HL-60 (cell line): ENCODE data around the gene GDA.

ENCODE experiments used
- DNase-seq, 2 experiments: peaks; one replicate each; pipeline ENCODE4 v3.0.0-alpha.2; 2010 to 2020; ENCODE audit warnings: low read depth in 1 of 2, low spot score in 1 of 2
- H3K27ac ChIP-seq: fragments of 250-450 bp; sonication (Bioruptor Pico); replicated peaks from 2 replicates; pipeline ENCODE4 v1.5.1; 2020; ENCODE audit warnings: mild to moderate bottlenecking, moderate library complexity
- H3K27me3 ChIP-seq: fragments of 250-450 bp; sonication (Bioruptor Pico); 2 replicates; pipeline ENCODE4 v1.5.1; 2021; ENCODE audit warnings: mild to moderate bottlenecking, moderate library complexity; ENCODE audit not compliant: insufficient read depth, poor library complexity, severe bottlenecking
- H3K4me3 ChIP-seq: replicated peaks from 2 replicates; pipeline ENCODE4 v1.5.1; 2011; ENCODE audit warnings: mild to moderate bottlenecking, control low read depth, low read length; ENCODE audit not compliant: insufficient read depth
- GABPA ChIP-seq: IDR thresholded peaks from 2 replicates; pipeline ENCODE4 v1.6.1; 2012; ENCODE audit warnings: low read depth
- POLR2AphosphoS5 ChIP-seq: IDR thresholded peaks from 2 replicates; pipeline ENCODE4 v1.6.1; 2012; ENCODE audit warnings: low read depth
- SPI1 ChIP-seq: IDR thresholded peaks from 2 replicates; pipeline ENCODE4 v1.6.1; 2012; ENCODE audit warnings: low read depth, mild to moderate bottlenecking, borderline replicate concordance
- TF ChIP-seq, protein P1 (sequence below): IDR thresholded peaks from 2 replicates; pipeline ENCODE4 v1.6.1; 2012; ENCODE audit warnings: low read depth; ENCODE audit not compliant: insufficient replicate concordance
- TF ChIP-seq, protein P2 (sequence below): IDR thresholded peaks from one replicate; pipeline ENCODE4 v1.5.1; 2011; ENCODE audit warnings: low read length, control low read depth, inconsistent platforms; ENCODE audit not compliant: insufficient read depth

The GDA gene

DNA sequence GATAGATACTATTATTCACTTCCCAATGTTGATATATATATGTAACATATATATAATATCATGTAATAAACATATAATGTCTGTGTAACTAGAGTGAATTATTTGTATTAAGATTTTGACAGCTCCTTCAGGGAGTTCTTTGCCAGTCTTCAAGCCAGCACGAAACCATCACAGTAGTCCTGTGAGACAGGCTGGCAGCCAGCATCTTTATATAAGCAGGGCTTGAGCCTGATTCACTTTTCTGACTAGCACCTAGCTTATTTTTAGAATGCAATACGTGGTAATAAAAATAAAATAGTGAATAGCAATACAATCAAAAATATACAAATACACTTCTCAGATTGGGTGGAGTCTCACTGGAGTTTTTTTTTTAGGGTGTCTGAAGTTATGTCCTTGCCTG lies 20.7 kb upstream of the GDA start:
- Histone ChIP-seq H3K4me3 (no peak overlapping the region), H3K27me3 (no peaks in the 10 kb centered on the region), H3K27ac (no peak overlapping the region)
- TF ChIP-seq POLR2AphosphoS5, result no peak
- no peak for TF ChIP-seq SPI1
- no peak for TF ChIP-seq GABPA
- TF ChIP-seq, protein P1, sequence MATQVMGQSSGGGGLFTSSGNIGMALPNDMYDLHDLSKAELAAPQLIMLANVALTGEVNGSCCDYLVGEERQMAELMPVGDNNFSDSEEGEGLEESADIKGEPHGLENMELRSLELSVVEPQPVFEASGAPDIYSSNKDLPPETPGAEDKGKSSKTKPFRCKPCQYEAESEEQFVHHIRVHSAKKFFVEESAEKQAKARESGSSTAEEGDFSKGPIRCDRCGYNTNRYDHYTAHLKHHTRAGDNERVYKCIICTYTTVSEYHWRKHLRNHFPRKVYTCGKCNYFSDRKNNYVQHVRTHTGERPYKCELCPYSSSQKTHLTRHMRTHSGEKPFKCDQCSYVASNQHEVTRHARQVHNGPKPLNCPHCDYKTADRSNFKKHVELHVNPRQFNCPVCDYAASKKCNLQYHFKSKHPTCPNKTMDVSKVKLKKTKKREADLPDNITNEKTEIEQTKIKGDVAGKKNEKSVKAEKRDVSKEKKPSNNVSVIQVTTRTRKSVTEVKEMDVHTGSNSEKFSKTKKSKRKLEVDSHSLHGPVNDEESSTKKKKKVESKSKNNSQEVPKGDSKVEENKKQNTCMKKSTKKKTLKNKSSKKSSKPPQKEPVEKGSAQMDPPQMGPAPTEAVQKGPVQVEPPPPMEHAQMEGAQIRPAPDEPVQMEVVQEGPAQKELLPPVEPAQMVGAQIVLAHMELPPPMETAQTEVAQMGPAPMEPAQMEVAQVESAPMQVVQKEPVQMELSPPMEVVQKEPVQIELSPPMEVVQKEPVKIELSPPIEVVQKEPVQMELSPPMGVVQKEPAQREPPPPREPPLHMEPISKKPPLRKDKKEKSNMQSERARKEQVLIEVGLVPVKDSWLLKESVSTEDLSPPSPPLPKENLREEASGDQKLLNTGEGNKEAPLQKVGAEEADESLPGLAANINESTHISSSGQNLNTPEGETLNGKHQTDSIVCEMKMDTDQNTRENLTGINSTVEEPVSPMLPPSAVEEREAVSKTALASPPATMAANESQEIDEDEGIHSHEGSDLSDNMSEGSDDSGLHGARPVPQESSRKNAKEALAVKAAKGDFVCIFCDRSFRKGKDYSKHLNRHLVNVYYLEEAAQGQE, result no peak
- TF ChIP-seq, protein P2, sequence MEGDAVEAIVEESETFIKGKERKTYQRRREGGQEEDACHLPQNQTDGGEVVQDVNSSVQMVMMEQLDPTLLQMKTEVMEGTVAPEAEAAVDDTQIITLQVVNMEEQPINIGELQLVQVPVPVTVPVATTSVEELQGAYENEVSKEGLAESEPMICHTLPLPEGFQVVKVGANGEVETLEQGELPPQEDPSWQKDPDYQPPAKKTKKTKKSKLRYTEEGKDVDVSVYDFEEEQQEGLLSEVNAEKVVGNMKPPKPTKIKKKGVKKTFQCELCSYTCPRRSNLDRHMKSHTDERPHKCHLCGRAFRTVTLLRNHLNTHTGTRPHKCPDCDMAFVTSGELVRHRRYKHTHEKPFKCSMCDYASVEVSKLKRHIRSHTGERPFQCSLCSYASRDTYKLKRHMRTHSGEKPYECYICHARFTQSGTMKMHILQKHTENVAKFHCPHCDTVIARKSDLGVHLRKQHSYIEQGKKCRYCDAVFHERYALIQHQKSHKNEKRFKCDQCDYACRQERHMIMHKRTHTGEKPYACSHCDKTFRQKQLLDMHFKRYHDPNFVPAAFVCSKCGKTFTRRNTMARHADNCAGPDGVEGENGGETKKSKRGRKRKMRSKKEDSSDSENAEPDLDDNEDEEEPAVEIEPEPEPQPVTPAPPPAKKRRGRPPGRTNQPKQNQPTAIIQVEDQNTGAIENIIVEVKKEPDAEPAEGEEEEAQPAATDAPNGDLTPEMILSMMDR, result no peak
- DNase-seq, result no peak

DNA sequence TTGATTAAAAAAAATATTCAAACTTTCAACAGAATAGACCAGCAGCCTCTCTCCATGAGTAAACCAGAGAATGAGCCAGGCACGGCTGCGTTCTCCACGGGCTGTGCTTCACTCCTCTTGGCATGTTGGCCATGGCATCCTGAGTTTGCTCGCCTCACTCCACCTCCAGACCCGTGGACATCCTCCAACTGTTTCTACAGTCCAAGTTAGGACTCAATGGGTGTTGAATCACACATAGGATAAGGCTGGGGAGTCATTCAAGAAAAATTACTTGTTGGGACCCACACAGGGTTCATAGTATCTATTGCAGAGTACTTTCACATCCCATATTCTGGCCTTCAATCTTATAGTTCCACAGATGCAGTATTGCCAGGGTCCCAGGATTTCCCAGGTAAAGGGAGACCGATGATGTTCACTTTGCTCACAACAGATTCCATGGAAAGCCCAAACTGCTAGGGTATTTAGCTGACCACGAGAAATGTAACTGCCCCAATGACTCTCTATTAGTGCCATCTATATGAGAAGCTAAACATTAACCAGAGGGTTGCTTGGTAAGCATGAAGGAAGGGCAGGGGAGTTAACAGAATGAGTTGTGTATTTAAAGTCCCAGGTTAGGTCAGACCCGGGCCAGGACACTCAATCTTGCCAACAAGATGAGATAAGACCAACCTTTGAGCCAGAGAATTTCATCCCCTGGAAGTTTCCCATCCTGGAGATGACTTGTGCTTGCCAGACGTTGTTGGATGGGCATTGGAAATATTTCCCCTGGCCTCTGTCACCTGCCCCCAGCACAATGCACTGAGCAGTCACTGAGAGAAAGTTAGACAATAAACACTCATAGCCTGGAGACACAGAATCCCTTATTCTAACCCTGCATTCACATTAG lies 19.7 kb upstream of the GDA start:
- Histone ChIP-seq H3K4me3 (no peak overlapping the region), H3K27ac (no peak overlapping the region), H3K27me3 (no peaks in the 10 kb centered on the region)
- TF ChIP-seq SPI1, result no peak
- TF ChIP-seq POLR2AphosphoS5, result no peak
- TF ChIP-seq, protein P1, result no peak
- no peak for TF ChIP-seq GABPA
- TF ChIP-seq, protein P2, result no peak
- DNase-seq, result no peak

DNA sequence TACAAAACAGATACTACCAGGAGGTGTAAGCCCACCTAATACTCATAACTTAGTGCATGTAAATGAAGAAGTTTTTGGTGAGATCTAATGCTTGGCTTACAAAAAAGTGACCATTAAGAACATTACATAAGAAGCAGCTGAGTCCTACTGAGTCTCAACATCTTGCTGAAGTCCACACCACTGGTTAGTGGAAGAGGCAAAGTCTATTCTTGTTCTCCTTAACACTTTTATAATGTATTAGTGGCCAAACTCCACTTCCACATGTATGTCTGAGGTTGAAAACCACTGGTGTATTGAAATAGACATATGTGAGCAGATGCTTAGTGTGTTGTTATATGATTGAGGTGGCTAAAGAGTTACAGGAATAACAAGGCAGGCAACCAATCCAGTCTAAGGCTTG lies 18.9 kb upstream of the GDA start:
- Histone ChIP-seq H3K27me3 (no peaks in the 10 kb centered on the region), H3K27ac (no peak overlapping the region), H3K4me3 (no peak overlapping the region)
- DNase-seq, result no peak
- TF ChIP-seq, protein P1, result no peak
- TF ChIP-seq, protein P2, result no peak
- TF ChIP-seq GABPA (no peak), POLR2AphosphoS5 (no peak), SPI1 (no peak)
